Stimulated activated CD4-positive, alpha-beta T cell treated with anti-CD3 and anti-CD28 coated beads, Interleukin-4, amount 100 ng/mL, for 4 hours (primary cell): ENCODE measurements around the gene XYLT1.
"Not testable (repeated sequence)": the region's sequence is repeated elsewhere in the genome, so short reads cannot be mapped to it uniquely, and the experiment has no call there.

Experiments
- DNase-seq, 2 experiments: peaks; one replicate each; pipeline ENCODE4 v3.0.0-alpha.2; 2020

Gene XYLT1

GRCh38 chr16:17354141-17354601, 116.6 kb downstream of the XYLT1 start:
- no peak for DNase-seq

DNA sequence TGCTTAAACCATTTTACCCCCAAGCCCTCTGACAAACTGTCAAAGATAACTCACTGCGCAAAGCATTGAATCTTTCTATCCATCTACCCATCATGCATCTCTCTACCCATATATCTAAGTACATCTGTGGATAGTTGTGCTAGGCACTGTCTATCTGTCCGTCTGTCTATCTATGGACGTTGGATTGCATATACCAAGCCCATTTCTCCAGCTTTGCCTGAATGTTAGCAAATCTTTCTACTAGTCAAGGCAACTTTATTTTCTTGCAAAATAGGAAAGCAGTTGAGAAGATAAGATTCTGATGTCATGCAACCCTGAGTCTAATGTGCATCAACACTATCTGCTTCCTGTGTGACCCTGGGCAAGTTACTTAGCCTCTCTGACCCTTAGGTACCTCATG, 117.2 kb downstream of the XYLT1 start:
- DNase-seq: no peak

DNA sequence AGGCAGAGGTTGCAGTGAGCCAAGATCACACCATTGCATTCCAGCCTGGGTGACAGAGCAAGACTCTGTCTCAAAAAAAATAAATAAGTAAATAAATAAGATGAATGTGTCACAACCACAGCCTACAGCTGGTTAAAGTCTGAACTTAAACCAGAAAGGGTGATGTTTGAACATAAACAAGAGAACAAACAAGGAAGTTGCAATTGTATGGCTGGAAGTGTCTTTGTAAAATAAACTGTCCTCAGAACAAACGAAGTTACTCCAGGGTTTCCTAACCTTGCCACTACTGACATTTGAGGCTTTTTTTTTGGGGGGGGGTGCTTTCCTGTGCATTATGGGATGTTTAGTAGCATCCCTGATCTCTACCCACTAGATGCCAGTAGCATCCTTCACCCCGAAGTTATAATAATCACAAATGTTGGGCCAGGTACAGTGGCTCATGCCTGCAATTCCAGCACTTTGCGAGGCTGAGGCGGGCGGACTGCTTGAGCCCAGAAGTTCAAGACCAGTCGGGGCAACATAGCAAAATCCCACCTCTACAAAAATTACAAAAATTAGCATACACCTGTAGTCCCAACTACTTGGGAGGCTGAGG, 119.2 kb downstream of the XYLT1 start:
- DNase-seq: no peak

- no peak for DNase-seq
These were observed 120.6 kb downstream of the XYLT1 start for GRCh38 chr16:17350207-17350606.

GRCh38 chr16:17348826-17349225, 121.9 kb downstream of the XYLT1 start:
- no peak for DNase-seq

- DNase-seq: no peak
These were observed 122.5 kb downstream of the XYLT1 start for GRCh38 chr16:17348042-17348783.

DNA sequence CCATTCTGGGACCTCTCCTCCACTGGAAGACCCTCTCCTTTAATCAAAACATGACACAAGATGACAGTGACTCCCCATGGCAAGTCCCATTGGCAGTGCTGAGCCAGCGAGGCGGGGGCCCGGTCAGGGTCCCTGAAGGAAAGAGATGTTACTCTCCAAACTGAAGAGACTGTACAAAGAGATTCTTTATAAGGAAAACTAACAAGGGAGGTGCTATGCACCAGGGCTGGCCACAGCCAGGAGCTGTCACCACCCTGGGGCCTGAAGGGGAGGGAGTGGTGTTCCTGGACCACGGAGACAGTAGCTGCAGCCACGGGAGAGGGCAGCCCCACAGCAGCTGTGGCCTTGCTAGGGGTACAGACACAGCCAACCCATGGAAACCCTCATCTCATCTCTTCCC, 123.1 kb downstream of the XYLT1 start:
- DNase-seq: no peak

- peak in 1 of 2 experiments; percentile 19 for DNase-seq
These were observed 123.9 kb downstream of the XYLT1 start for GRCh38 chr16:17346621-17347569.

DNA sequence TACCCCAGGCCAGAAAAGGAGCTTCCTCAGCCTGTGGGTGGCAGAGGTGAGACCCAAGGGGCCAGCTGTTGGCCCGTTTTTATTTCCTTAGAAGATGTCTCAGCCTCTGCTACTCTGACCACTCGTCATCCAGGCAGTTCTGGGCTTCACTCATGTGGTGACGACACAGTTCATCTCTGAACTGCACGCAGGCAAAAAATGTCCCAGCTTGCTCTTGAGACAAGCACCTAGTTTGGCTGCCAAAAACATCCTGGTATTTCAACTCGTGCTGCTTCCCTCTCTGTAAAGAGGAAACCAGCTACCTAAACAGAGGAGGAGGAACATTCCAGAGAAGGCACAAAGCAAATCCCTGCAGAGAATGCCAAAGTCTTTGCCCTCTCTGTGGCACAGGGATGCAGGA, 125.7 kb downstream of the XYLT1 start:
- no peak for DNase-seq

DNA sequence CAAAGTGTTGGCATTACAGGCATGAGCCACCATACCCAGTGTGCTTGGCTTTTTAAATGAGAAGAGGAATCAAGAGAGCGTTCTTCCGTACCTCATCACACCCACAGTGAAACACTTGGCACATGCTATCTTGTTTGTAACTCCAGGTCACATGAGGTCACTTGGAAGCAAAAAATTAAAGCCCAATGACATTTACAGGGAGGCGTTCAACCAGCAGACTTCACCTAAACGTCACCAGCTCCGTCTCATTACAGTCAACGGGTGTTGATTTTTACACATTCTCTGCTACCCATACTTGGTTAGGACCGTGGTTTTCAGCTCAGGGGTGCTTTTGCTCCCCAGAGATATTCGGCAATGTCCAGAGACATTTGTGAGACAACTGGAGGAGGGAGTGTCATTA, 127.0 kb downstream of the XYLT1 start:
- no peak for DNase-seq

GRCh38 chr16:17343028-17343427, 127.7 kb downstream of the XYLT1 start:
- peak in 1 of 2 experiments; percentile 9 for DNase-seq

DNA sequence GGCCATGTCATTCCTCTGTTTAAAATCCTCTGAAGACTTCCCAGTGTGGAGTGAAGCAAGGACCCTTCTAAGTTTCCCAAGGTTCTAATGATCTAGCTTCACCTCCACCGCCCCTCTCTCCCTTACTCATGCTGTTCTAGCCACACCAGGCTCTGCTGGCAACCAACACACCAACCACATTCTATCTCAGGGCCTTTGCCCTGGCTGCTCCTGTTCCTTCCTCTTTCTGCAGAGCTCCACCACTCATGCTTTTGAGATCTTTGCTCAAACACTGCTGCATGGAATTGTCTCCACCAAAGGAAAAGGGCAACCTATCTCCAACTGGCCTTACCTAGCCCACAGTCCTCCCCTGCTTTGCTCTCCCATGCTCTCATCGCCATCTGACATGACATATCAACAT, 128.7 kb downstream of the XYLT1 start:
- no peak for DNase-seq

DNA sequence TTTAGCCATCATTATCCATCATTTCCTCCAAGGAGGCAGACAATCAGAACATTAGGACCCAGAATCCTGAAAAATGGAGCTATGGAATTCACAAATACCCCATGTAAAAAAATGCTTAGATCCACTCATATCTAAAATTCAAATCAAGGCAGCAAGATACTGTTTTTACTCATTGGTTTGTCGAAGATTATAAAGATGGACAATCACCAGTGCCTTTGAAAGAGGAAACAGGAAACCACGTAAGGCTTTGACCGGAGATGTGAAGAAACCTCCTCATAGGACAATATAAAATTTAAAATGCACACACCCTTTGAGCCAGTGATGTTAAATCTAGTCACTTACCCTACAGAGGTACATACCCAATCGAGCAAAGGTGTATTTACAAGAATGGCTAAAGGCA, 130.0 kb downstream of the XYLT1 start:
- no peak for DNase-seq

DNA sequence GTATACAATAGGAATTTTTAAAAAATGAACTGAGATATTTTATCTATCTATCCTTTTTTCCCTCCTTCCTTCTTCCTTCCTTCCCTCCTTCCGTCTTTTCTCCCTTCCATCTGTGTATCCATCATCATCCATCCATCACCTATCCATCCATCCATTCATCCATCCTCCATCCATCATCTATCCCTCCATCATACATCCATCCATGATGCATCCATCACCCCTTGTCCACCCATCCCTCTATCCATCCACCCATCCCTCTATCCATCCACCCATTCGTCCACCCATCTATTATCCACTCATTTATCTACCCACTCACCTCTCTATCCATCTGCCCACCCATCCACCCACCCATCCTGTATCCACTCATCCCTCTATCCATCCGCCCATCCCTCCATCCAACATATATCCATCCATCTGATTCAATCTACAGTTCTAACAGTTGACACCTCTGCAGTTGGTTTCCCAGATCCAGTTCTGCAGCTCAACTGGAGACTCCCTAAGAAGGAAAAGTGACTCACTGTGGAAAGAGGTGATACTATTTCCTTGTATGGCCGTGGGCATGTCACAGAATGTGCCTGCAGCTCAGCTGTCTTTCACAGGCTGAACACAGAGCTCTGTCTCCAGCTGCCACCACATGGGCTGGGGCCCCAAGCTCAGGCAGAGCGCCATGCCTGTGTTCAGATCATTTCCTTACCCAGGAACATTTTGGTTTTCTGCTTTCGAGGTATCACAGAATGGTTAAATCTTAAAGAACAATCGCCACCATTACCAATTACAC, 130.8 kb downstream of the XYLT1 start:
- DNase-seq: no peak

DNA sequence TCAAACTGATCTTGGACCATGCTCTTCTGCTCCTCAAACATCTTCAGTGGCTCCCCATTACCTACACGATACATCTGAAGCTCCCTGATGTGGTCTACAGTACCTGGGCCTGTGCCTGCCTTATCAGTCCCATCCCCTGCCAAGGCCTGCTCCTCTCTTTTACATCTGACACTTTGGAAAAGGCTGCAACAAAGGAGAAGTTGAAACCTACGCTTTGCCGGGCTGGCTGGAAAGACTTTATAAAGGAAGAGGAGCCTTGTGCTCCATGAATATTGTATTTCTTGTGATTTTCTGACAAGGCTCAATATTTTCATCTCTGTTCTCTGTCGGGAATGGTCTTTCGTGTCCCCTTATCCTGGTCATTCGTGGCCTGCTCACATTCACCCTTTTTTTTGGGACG, 132.5 kb downstream of the XYLT1 start:
- DNase-seq: no peak

GRCh38 chr16:17336530-17336900, 134.2 kb downstream of the XYLT1 start:
- DNase-seq: no peak

GRCh38 chr16:17335826-17336529, 134.8 kb downstream of the XYLT1 start:
- no peak for DNase-seq

DNA sequence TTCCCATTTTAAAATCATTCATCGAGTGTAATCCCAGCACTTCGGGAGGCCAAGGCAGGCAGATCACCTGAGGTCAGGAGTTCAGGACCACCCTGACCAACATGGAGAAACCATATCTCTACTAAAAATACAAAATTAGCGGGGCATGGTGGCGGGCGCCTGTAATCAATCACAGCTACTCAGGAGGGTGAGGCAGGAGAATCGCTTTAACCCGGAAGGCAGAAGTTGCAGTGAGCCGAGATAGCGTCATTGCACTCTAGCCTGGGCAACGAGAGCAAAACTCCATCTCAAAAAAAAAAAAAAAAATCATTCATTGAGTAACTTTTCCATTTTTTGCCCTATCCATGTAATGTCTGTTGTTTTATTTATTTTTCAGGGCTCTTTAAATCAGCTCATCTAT, 135.4 kb downstream of the XYLT1 start:
- DNase-seq: not testable (repeated sequence)

DNA sequence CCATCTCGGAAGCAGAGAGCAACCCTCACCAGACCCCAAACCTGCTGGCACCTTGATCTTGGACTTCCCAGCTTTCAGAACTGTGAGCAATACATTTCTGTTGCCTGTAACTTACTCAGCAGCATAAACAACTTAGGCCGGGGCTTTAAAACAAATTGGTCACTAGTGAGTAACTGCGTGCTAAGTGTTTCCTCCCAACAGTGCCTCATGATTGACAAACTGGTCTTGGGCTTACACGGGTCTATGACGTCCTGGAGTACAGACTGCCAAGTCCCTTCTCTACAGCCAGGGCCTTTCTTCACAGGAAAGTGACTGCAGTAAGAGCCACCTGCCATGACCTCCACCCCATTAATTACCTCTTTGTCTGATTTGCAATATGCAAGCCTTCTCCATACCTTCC, 136.7 kb downstream of the XYLT1 start:
- no peak for DNase-seq

- no peak for DNase-seq
These were observed 137.5 kb downstream of the XYLT1 start for GRCh38 chr16:17333229-17333628.

- no peak for DNase-seq
These were observed 138.8 kb downstream of the XYLT1 start for GRCh38 chr16:17331991-17332390.

DNA sequence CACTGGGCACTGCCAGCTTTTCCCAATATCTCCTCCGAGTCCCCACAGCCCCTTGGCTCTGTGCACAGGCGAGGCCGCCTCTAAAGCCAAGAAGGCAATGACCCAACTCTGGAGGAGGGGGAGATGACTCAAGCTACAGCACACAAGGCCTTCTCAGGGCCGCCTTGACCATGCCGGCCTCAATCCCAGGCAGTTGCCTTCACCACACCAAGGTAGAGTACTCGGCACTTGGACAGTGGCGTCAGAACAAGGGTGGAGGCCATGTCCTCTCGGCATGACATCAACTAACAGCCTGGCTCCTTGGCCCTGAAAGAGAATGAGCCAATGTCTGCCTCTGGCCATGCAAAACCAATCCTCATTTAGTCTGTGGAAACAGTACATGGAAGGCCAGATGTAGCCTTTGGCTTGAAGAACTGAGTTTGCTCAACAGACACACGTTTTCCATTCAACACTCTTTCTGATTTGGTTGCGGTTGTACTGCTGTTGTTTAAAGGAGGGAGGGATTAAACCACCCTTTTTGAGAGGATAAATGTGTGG, 139.6 kb downstream of the XYLT1 start:
- DNase-seq: no peak
